NOMO-1 treated with DMSO at 0.1 percent for 48 hours (cell line): ENCODE measurements around the gene TANGO2.
A peak's percentile ranks its signal among the peaks of the same experiment; 100 is the strongest.

Experiments used
- DNase-seq: peaks from one replicate; lab custom pipeline; 2025; ENCODE audit not compliant: unreplicated experiment; lab: John Stamatoyannopoulos, UW

The TANGO2 gene

GRCh38 chr22:20096574-20097420 lies 75.9 kb downstream of the TANGO2 start:
- no peak for DNase-seq

GRCh38 chr22:20099099-20099711 lies 78.3 kb downstream of the TANGO2 start:
- DNase-seq, result no peak

GRCh38 chr22:20101638-20102037 lies 80.7 kb downstream of the TANGO2 start:
- no peak for DNase-seq

GRCh38 chr22:20102203-20102780 lies 81.4 kb downstream of the TANGO2 start:
- DNase-seq, result no peak

- no peak for DNase-seq
Observed at GRCh38 chr22:20105456-20106204, 84.7 kb downstream of the TANGO2 start.

GRCh38 chr22:20106205-20106848 lies 85.4 kb downstream of the TANGO2 start:
- DNase-seq, result no peak

GRCh38 chr22:20106849-20107237 lies 85.9 kb downstream of the TANGO2 start:
- DNase-seq, result no peak

GRCh38 chr22:20107471-20107901 lies 86.6 kb downstream of the TANGO2 start:
- DNase-seq, result no peak

- no peak for DNase-seq
Observed at GRCh38 chr22:20107951-20108756, 87.2 kb downstream of the TANGO2 start.

- DNase-seq, result no peak
Observed at GRCh38 chr22:20108757-20109230, 87.9 kb downstream of the TANGO2 start.

- DNase-seq, result no peak
Observed at GRCh38 chr22:20109411-20110358, 88.8 kb downstream of the TANGO2 start.

GRCh38 chr22:20110359-20110985 lies 89.6 kb downstream of the TANGO2 start:
- no peak for DNase-seq

GRCh38 chr22:20111045-20111688 lies 90.3 kb downstream of the TANGO2 start:
- peak; percentile 40 for DNase-seq

GRCh38 chr22:20111689-20112622 lies 91.0 kb downstream of the TANGO2 start:
- DNase-seq, result no peak

- no peak for DNase-seq
Observed at GRCh38 chr22:20112623-20113511, 92.0 kb downstream of the TANGO2 start.
